Liver (tissue), 9 donors: Measurements from ENCODE around the gene GRAMD4. TPM values are rescaled to one million over a fixed set of nuclear protein-coding genes. Genes with fewer than 3 reads are reported as not detected.

Experiments
- DNase-seq: peaks from one replicate; pipeline ENCODE4 v3.0.0-alpha.2; 2017; ENCODE audit warnings: low spot score
- H3K27ac ChIP-seq, 2 donors: one replicate each; pipeline ENCODE4 v1.7.0; 2013; ENCODE audit warnings: inconsistent platforms in 2 of 2, low read length in 2 of 2, control low read depth in 1 of 2, low read depth in 1 of 2, mild to moderate bottlenecking in 1 of 2
- H3K27me3 ChIP-seq, 4 donors: one replicate each; pipeline versions ENCODE4 v1.6.1 to v1.7.0; 2013; ENCODE audit warnings: low read length in 3 of 4, inconsistent platforms in 1 of 4, mild to moderate bottlenecking in 1 of 4, moderate library complexity in 1 of 4; ENCODE audit not compliant: control insufficient read depth in 4 of 4, insufficient read depth in 4 of 4
- H3K36me3 ChIP-seq, 4 donors: one replicate each; pipeline versions ENCODE4 v1.6.1 to v1.7.0; 2013; ENCODE audit warnings: low read length in 3 of 4, mild to moderate bottlenecking in 3 of 4, low read depth in 1 of 4, moderate library complexity in 1 of 4; ENCODE audit not compliant: control insufficient read depth in 4 of 4, insufficient read depth in 3 of 4
- H3K4me1 ChIP-seq, 4 donors: one replicate each; pipeline versions ENCODE4 v1.6.1 to v1.7.0; 2013; ENCODE audit warnings: low read length in 3 of 4, mild to moderate bottlenecking in 3 of 4, moderate library complexity in 1 of 4; ENCODE audit not compliant: control insufficient read depth in 4 of 4, insufficient read depth in 4 of 4
- H3K4me3 ChIP-seq, 3 donors: one replicate each; pipeline versions ENCODE4 v1.6.1 to v1.7.0; 2013; ENCODE audit warnings: low read length in 3 of 3, control low read depth in 1 of 3, low read depth in 1 of 3, mild to moderate bottlenecking in 1 of 3
- H3K9ac ChIP-seq, 2 donors: one replicate each; pipeline ENCODE4 v1.7.0; 2013; ENCODE audit warnings: low read length in 2 of 2, mild to moderate bottlenecking in 2 of 2, moderate library complexity in 2 of 2, control low read depth in 1 of 2, low read depth in 1 of 2
- H3K9me3 ChIP-seq, 4 donors: one replicate each; pipeline versions ENCODE4 v1.6.1 to v1.7.0; 2013; ENCODE audit warnings: low read length in 3 of 4; ENCODE audit not compliant: control insufficient read depth in 4 of 4
- EGR1 ChIP-seq, 2 donors: IDR thresholded peaks; 2 replicates each; pipeline ENCODE4 v1.6.1; 2016 to 2018; ENCODE audit warnings: antibody characterized with exemption in 2 of 2, low read depth in 2 of 2
- FOXA1 ChIP-seq: IDR thresholded peaks from 2 replicates; pipeline ENCODE4 v1.6.1; 2016; ENCODE audit warnings: antibody characterized with exemption
- FOXA2 ChIP-seq: IDR thresholded peaks from 2 replicates; pipeline ENCODE4 v1.6.1; 2016; ENCODE audit warnings: antibody characterized with exemption
- GABPA ChIP-seq, 2 donors: IDR thresholded peaks in 1 of 2; conservative IDR thresholded peaks in 1 of 2; 2 replicates each; pipeline ENCODE4 v1.6.1; 2016; ENCODE audit warnings: antibody characterized with exemption in 2 of 2, mild to moderate bottlenecking in 1 of 2, moderate library complexity in 1 of 2
- HNF4A ChIP-seq, 2 donors: conservative IDR thresholded peaks; 2 replicates each; pipeline ENCODE4 v1.6.1; 2016; ENCODE audit warnings: antibody characterized with exemption in 2 of 2, mild to moderate bottlenecking in 2 of 2
- HNF4G ChIP-seq: IDR thresholded peaks from 2 replicates; pipeline ENCODE4 v1.6.1; 2016; ENCODE audit warnings: antibody characterized with exemption
- JUND ChIP-seq, 2 donors: IDR thresholded peaks; 2 replicates each; pipeline ENCODE4 v1.6.1; 2016; ENCODE audit warnings: antibody characterized with exemption in 2 of 2
- NR2F2 ChIP-seq: IDR thresholded peaks from 2 replicates; pipeline ENCODE4 v1.6.1; 2016; ENCODE audit warnings: antibody characterized with exemption
- RAD21 ChIP-seq, 2 donors: IDR thresholded peaks; 2 replicates each; pipeline ENCODE4 v1.6.1; 2016; ENCODE audit warnings: antibody characterized with exemption in 2 of 2, mild to moderate bottlenecking in 2 of 2
- RXRA ChIP-seq, 2 donors: IDR thresholded peaks; 2 replicates each; pipeline ENCODE4 v1.6.1; 2017 to 2018; ENCODE audit warnings: antibody characterized with exemption in 2 of 2, mild to moderate bottlenecking in 1 of 2
- SP1 ChIP-seq: IDR thresholded peaks from 2 replicates; pipeline ENCODE4 v1.6.1; 2018; ENCODE audit warnings: antibody characterized with exemption, mild to moderate bottlenecking
- TAF1 ChIP-seq: conservative IDR thresholded peaks from 2 replicates; pipeline ENCODE4 v1.6.1; 2016; ENCODE audit warnings: antibody characterized with exemption, mild to moderate bottlenecking
- YY1 ChIP-seq: IDR thresholded peaks from 2 replicates; pipeline ENCODE4 v1.6.1; 2016; ENCODE audit warnings: antibody characterized with exemption, mild to moderate bottlenecking
- WGBS: extraction: QIAGEN DNeasy Blood & Tissue Kit; methylation state at CpG from one replicate; pipeline ENCODE4 v1.1.7; 2013; 5-methylcytosine and 5-hydroxymethylcytosine counted together
- polyA plus RNA-seq, 2 donors: library from polyadenylated mRNA; stranded (reverse) in 1 of 2; unstranded in 1 of 2; fragments of 200-250 nt in 1 of 2; fragments of >200 nt in 1 of 2; fragmentation: Nextera tagmentation in 1 of 2; extraction: Ambion mirVana in 1 of 2; gene quantifications; one replicate each; pipeline versions ENCODE4 v1.2.1 to v1.2.3, GENCODE V29; 2013 to 2015
- total RNA-seq, 2 donors: library from RNA; depleted of rRNA; stranded (reverse); fragments of >200 nt; gene quantifications; one replicate each; pipeline ENCODE4 v1.2.3, GENCODE V29; 2014
- TF ChIP-seq, protein P1 (sequence below): IDR thresholded peaks from 2 replicates; pipeline ENCODE4 v1.6.1; 2016; ENCODE audit warnings: antibody characterized with exemption
- TF ChIP-seq, protein P2 (sequence below): IDR thresholded peaks from 2 replicates; pipeline ENCODE4 v1.6.1; 2016; ENCODE audit warnings: antibody characterized with exemption, mild to moderate bottlenecking
- TF ChIP-seq, protein P3 (sequence below): fragments of 150-350 bp; IDR thresholded peaks from 2 replicates; pipeline ENCODE4 v1.5.1; 2017; ENCODE audit warnings: improper control_type of control experiment, low read depth, low read length; ENCODE audit not compliant: missing input control
- TF ChIP-seq, protein P4 (sequence below): IDR thresholded peaks from 2 replicates; pipeline ENCODE4 v1.6.1; 2016; ENCODE audit warnings: antibody characterized with exemption
- TF ChIP-seq, protein P5 (sequence below): IDR thresholded peaks from 2 replicates; pipeline ENCODE4 v1.6.1; 2016; ENCODE audit warnings: antibody characterized with exemption
- donor health status: healthy.
- donor health status: healthy.
- donor health status: healthy.
- donor health status: healthy.
- donor health status: healthy.

The GRAMD4 gene
- total and polyA plus RNA-seq, 4 donors, result 2.7 to 53.5 (median 21.6) TPM

DNA sequence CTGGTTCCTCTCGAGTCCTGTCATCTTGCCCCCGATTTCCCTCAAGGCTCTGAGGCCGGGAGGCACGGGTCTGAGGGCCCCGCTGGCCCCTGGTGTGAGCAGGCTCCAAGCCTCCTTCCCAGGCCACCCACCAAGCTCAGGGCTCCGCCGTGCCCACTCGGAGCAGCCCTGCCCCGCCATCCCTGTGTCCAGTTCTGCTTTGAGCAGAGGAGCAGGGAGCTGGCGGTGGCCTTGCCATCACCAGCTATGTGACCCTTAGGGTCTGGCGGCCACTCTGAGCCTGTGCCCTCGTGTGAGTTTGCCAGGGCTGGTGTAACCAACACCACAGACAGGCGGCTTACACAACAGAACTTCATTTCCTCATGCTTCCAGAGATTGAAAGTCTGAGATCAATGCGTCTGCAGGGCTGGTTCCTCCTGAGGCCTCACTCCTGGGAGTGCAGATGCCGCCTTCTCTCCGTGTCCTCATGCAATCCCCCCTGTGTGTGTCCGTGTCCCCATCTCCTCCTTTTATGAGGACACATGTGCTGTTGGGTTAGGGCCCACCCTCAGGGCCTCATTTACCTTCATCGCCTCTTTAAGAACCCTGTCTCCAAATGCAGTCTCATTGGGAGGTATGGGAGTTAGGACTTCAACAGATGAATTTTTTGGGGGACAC, 46.3 kb upstream of the GRAMD4 start:
- no peaks in the 10 kb centered on the region for H3K36me3 ChIP-seq
- H3K4me3 ChIP-seq, result no peak overlapping the region
- no peaks in the 10 kb centered on the region for H3K27me3 ChIP-seq
- H3K4me1 ChIP-seq, result peaks cover 16 to 34% (median 25%) of the 10 kb centered on the region in 4 donors
- 88% methylated on average over 18 of the region's 18 CpGs for WGBS
- H3K9me3 ChIP-seq, result peaks cover 0 to 6% (median 1%) of the 10 kb centered on the region in 4 donors
- DNase-seq, result no peak
- no peak overlapping the region for H3K27ac ChIP-seq
- TF ChIP-seq YY1, result no peak
- TF ChIP-seq, protein P1, sequence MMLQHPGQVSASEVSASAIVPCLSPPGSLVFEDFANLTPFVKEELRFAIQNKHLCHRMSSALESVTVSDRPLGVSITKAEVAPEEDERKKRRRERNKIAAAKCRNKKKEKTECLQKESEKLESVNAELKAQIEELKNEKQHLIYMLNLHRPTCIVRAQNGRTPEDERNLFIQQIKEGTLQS, result no peak
- no peak for TF ChIP-seq JUND (IDR thresholded peaks at IDR 0.05)
- TF ChIP-seq NR2F2, result no peak
- TF ChIP-seq, protein P2, sequence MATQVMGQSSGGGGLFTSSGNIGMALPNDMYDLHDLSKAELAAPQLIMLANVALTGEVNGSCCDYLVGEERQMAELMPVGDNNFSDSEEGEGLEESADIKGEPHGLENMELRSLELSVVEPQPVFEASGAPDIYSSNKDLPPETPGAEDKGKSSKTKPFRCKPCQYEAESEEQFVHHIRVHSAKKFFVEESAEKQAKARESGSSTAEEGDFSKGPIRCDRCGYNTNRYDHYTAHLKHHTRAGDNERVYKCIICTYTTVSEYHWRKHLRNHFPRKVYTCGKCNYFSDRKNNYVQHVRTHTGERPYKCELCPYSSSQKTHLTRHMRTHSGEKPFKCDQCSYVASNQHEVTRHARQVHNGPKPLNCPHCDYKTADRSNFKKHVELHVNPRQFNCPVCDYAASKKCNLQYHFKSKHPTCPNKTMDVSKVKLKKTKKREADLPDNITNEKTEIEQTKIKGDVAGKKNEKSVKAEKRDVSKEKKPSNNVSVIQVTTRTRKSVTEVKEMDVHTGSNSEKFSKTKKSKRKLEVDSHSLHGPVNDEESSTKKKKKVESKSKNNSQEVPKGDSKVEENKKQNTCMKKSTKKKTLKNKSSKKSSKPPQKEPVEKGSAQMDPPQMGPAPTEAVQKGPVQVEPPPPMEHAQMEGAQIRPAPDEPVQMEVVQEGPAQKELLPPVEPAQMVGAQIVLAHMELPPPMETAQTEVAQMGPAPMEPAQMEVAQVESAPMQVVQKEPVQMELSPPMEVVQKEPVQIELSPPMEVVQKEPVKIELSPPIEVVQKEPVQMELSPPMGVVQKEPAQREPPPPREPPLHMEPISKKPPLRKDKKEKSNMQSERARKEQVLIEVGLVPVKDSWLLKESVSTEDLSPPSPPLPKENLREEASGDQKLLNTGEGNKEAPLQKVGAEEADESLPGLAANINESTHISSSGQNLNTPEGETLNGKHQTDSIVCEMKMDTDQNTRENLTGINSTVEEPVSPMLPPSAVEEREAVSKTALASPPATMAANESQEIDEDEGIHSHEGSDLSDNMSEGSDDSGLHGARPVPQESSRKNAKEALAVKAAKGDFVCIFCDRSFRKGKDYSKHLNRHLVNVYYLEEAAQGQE, result no peak
- no peak for TF ChIP-seq RAD21 (IDR thresholded peaks at IDR 0.05)
- no peak for TF ChIP-seq FOXA2
- no peak for TF ChIP-seq FOXA1
- no peak for TF ChIP-seq GABPA (IDR thresholded peaks at IDR 0.05 in 1 of 2, conservative IDR thresholded peaks at IDR 0.05 in 1 of 2)
- TF ChIP-seq, protein P3, sequence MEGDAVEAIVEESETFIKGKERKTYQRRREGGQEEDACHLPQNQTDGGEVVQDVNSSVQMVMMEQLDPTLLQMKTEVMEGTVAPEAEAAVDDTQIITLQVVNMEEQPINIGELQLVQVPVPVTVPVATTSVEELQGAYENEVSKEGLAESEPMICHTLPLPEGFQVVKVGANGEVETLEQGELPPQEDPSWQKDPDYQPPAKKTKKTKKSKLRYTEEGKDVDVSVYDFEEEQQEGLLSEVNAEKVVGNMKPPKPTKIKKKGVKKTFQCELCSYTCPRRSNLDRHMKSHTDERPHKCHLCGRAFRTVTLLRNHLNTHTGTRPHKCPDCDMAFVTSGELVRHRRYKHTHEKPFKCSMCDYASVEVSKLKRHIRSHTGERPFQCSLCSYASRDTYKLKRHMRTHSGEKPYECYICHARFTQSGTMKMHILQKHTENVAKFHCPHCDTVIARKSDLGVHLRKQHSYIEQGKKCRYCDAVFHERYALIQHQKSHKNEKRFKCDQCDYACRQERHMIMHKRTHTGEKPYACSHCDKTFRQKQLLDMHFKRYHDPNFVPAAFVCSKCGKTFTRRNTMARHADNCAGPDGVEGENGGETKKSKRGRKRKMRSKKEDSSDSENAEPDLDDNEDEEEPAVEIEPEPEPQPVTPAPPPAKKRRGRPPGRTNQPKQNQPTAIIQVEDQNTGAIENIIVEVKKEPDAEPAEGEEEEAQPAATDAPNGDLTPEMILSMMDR, result no peak
- no peak for TF ChIP-seq HNF4A (conservative IDR thresholded peaks at IDR 0.05)
- TF ChIP-seq TAF1, result no peak
- TF ChIP-seq, protein P4, sequence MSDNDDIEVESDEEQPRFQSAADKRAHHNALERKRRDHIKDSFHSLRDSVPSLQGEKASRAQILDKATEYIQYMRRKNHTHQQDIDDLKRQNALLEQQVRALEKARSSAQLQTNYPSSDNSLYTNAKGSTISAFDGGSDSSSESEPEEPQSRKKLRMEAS, result no peak
- TF ChIP-seq, protein P5, sequence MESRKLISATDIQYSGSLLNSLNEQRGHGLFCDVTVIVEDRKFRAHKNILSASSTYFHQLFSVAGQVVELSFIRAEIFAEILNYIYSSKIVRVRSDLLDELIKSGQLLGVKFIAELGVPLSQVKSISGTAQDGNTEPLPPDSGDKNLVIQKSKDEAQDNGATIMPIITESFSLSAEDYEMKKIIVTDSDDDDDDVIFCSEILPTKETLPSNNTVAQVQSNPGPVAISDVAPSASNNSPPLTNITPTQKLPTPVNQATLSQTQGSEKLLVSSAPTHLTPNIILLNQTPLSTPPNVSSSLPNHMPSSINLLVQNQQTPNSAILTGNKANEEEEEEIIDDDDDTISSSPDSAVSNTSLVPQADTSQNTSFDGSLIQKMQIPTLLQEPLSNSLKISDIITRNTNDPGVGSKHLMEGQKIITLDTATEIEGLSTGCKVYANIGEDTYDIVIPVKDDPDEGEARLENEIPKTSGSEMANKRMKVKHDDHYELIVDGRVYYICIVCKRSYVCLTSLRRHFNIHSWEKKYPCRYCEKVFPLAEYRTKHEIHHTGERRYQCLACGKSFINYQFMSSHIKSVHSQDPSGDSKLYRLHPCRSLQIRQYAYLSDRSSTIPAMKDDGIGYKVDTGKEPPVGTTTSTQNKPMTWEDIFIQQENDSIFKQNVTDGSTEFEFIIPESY, result no peak
- no peak for TF ChIP-seq EGR1 (IDR thresholded peaks at IDR 0.05; ENCODE audit: low read depth in 2 of 2)
- TF ChIP-seq RXRA (IDR thresholded peaks at IDR 0.05), result no peak
- TF ChIP-seq SP1, result no peak
- no peak for TF ChIP-seq HNF4G
- H3K9ac ChIP-seq, result no peak overlapping the region
